NCI-H2029 (cell line): Measurements from ENCODE around the gene RRP9.
"Not testable (repeated sequence)": the region's sequence is repeated elsewhere in the genome, so short reads cannot be mapped to it uniquely, and the experiment has no call there.

Source experiments
- DNase-seq: peaks from one replicate; lab custom pipeline; 2025; lab: John Stamatoyannopoulos, UW

The RRP9 gene, protein sequence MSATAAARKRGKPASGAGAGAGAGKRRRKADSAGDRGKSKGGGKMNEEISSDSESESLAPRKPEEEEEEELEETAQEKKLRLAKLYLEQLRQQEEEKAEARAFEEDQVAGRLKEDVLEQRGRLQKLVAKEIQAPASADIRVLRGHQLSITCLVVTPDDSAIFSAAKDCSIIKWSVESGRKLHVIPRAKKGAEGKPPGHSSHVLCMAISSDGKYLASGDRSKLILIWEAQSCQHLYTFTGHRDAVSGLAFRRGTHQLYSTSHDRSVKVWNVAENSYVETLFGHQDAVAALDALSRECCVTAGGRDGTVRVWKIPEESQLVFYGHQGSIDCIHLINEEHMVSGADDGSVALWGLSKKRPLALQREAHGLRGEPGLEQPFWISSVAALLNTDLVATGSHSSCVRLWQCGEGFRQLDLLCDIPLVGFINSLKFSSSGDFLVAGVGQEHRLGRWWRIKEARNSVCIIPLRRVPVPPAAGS

GRCh38 chr3:51941798-51942602 lies at the start of gene RRP9, which contains the start of gene PARP3:
RRP9 (minus strand) TSS chr3:51941904; CDS start chr3:51941867, 37 bp downstream.
PARP3 (plus strand) TSS chr3:51942363; CDS start chr3:51943356, 993 bp downstream.
- peak; percentile 97 for DNase-seq

DNA sequence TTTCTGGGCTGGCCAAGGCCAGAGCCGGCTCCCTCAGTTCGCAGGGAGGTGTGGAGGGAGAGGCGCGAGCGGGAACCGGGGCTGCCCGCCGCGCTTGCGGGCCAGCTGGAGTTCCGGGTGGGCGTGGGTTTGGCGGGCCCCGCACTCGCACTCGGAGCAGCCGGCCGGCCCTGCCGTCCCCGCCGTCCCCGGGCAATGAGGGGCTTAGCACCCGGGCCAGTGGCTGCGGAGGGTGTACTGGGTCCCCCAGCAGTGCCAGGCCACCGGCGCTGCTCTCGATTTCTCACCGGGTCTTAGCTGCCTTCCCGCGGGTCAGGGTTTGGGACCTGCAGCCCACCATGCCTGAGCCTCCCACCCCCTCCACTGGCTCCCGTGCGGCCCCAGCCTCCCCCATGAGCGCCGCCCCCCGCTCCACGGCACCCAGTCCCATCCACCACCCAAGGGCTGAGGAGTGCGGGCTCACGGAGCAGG lies 48.8 kb upstream of the RRP9 start:
- DNase-seq, result not testable (repeated sequence)

DNA sequence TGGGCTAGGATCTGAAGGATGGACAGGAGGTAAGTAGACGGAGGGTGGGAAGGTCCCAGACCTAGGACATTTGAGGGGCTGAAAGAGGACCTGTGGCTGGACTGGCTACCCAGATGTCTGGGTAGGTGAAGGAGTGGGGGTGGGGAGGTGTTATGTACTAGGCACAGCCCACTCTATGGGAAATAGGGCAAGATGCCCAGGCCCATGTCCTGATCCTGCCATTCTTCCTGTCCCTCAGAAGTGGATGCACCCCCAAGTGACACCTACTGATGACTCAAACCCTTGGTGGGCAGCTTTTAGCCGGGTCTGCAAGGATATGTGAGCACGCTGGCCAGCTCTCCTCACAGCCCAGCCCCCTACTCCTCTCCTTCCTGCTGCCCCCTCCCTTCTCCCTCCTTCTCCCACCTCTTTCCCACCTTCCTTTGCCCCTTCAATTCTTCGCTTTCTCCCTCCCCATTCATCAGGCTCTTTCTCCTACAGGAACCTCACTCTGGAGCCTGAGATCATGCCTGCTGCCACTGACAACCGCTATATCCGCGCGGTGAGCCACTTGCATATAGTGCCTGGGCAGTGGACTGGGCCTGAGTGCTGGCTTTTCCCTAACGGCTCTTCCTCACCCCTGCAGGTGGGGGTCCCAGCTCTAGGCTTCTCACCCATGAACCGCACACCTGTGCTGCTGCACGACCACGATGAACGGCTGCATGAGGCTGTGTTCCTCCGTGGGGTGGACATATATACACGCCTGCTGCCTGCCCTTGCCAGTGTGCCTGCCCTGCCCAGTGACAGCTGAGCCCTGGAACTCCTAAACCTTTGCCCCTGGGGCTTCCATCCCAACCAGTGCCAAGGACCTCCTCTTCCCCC lies 46.8 kb upstream of the RRP9 start:
- no peak for DNase-seq

DNA sequence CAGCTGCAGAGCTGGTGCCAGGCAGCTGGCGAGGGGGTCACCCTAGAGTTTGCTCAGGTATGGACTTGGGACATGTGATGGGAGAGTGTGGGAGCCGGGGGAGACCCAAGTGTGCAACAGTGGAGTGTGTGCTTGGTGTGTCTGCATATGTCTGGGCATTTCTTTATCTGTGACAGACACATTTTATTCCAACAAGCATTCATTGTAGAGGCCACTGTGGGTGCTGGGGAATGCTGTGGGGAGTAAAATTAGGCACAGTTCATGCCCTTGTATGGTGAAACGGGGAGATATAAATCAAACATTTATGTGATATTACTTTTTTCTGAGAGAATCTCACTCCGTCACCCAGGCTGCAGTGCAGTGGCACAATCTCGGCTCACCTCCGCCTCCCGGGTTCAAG lies 45.9 kb upstream of the RRP9 start:
- DNase-seq, result no peak

GRCh38 chr3:51986010-51986947 lies 44.6 kb upstream of the RRP9 start:
- no peak for DNase-seq

DNA sequence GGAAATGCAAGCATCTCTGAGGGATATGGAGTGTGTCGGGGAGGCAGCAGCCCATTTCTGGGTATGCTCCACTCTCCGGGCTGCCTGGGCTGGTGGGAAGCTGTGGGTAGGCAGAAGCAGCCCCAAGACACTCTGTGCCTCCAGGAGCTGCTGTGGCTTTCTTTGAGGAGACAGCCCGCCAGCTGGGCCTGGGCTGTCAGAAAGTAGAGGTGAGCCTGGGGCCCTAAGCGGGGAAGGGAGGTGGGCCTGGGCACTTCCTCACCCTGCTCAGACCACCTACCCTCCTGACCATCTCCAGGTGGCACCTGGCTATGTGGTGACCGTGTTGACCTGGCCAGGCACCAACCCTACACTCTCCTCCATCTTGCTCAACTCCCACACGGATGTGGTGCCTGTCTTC lies 43.4 kb upstream of the RRP9 start:
- no peak for DNase-seq

- DNase-seq, result no peak
Observed at GRCh38 chr3:51984269-51984647, 42.6 kb upstream of the RRP9 start.

- no peak for DNase-seq
Observed at GRCh38 chr3:51983578-51984268, 42.0 kb upstream of the RRP9 start.

DNA sequence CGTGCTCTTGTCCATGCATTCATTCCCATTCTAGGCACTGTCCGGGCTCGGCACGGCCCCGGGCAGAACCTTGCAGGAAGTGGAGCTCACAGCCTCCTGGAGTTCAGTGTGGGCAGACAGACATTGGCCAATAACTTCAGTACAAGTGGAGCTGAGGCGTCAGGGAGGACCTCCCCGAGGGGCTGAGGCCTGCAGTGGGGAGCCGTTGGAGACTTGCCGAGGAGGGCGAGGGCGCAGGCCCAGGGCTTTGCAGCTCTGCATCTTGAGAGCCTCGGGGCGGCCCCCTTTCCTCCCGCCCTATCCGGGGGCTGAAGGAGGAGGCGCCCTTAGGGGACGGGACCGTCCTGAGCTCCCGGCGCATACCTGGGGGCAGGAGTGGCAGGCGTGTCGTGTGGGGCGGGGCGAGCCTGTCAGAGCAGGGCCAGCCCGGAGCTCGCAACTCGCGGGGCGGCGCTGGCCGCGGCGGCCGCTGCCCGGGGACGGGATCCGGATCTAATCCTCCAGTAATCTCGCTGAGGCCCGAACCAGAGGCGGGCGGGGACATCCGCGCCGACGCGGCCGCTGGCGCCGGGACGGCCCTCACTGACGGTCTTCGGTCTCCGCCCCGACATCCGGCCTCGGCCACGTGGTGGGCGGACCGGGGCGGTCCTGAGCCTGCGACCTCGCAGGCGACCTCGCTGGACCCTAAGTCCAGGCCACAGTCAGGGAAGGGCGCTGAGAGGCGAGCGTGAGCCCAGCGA lies 41.3 kb upstream of the RRP9 start, which contains the start of gene ACY1:
Gene ACY1, plus strand, starts transcription at position 698 of the 740 bp plus-strand sequence. CDS start 530 bp downstream, outside the sequence.
- peak; percentile 46 for DNase-seq

GRCh38 chr3:51982352-51982837 lies 40.7 kb upstream of the RRP9 start:
- no peak for DNase-seq

DNA sequence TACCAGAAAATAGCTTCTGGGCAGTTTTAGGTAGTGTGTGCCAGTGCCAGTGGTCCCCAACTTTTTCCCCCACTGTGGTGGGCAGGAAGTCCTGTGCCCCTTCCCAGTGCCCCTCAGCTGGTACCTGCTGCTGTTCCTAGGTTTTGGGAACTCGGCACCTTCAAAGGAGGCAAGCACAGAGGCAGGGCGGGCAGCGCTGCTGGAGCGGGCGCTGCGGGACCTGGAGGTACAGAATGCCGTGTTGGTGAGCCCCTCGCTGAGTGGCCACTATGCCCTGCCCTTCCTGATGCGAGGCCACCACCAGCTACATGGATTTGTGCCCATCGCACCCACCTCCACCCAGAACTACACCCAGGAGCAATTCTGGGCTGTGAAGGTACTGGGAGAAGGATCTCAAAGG lies 38.5 kb upstream of the RRP9 start:
- DNase-seq, result no peak

DNA sequence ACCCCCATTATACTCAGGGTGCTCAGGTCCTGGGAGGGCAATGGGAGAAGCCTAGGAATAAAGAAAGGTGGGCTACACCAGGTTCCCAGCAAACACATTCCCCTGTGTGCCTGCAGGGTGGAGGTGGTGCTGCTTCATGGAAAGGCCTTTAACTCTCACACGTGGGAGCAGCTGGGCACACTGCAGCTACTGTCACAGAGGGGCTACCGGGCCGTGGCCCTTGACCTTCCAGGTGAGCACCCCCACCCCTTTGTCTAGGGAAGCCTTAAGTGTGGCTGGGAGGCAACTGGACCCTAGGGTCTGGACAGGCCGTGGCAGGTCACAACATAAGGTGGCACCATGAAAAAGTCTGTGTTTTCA lies 36.4 kb upstream of the RRP9 start:
- no peak for DNase-seq

- DNase-seq, result no peak
Observed at GRCh38 chr3:51977446-51978142, 35.9 kb upstream of the RRP9 start.

DNA sequence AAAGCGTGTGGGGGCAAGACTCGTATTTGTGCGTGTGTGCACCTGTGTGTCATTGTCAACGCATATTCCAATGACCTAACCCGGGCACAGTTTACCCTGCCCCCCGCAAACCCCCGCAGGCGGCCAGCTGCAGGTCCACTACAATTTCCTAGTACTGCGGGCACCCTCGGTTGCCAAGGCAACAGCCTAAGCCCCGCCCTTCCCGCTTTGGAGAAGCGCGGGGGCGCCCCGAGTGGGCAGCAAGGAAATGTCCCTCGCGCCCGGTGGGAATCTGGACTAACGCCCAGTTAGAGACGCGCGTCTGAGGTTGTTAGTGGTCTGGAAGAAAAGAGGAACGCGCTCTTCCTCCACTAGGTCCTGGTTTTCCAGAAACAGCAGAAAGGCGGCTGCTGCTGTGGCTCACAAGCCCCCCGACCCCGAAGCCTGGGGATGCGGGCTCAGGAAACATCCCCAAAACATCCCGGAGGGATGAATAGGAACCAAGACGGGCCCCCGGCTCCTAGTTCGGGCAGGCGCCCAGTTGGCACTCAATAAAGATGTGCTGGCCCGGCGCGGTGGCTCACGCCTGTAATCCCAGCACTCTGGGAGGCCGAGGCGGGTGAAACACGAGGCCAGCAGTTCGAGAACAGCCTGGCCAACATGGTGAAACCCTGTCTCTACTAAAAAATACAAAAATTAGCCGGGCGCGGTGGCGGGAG lies 34.3 kb upstream of the RRP9 start:
- no peak for DNase-seq

GRCh38 chr3:51974963-51975851 lies 33.5 kb upstream of the RRP9 start, which contains the start of gene ABHD14A:
ABHD14A (plus strand) TSS chr3:51975064; CDS start chr3:51975136, 72 bp downstream.
- DNase-seq, result peak; percentile 25

- DNase-seq, result no peak
Observed at GRCh38 chr3:51974277-51974962, 32.7 kb upstream of the RRP9 start.
